H1 (cell line): ENCODE results near the gene SEC22C. TPM values are rescaled to one million over a fixed set of nuclear protein-coding genes. Genes with fewer than 3 reads are reported as not detected.

Experiments
- BRCA1 ChIP-seq: IDR thresholded peaks from 2 replicates; pipeline ENCODE4 v1.6.1; 2012; ENCODE audit warnings: low read depth, low read length, improper control_type of control experiment
- GTF2F1 ChIP-seq: IDR thresholded peaks from 2 replicates; pipeline ENCODE4 v1.6.1; 2012; ENCODE audit warnings: low read depth, low read length, improper control_type of control experiment, borderline replicate concordance
- HDAC6 ChIP-seq: IDR thresholded peaks from one replicate; pipeline ENCODE4 v1.7.1; 2012; ENCODE audit warnings: low read depth, mild to moderate bottlenecking, inconsistent platforms, low read length, moderate library complexity
- KDM4A ChIP-seq: IDR thresholded peaks from one replicate; pipeline ENCODE4 v1.7.1; 2012; ENCODE audit warnings: low read depth, mild to moderate bottlenecking, moderate library complexity, low read length, inconsistent platforms; ENCODE audit not compliant: severe bottlenecking
- NANOG ChIP-seq: IDR thresholded peaks from 2 replicates; pipeline ENCODE4 v1.6.1; 2011; ENCODE audit warnings: low read length, low read depth, mild to moderate bottlenecking, inconsistent platforms; ENCODE audit not compliant: insufficient read depth, poor library complexity, severe bottlenecking
- PHF8 ChIP-seq: fragments of 200-600 bp; sonication (generic); conservative IDR thresholded peaks from 2 replicates; pipeline ENCODE4 v1.7.1; 2012; ENCODE audit warnings: low read depth, mild to moderate bottlenecking, inconsistent platforms, low read length, moderate library complexity
- SIX5 ChIP-seq: IDR thresholded peaks from 2 replicates; pipeline ENCODE4 v1.6.1; 2011; ENCODE audit warnings: mild to moderate bottlenecking, low read depth, low read length
- YY1 ChIP-seq: IDR thresholded peaks from 2 replicates; pipeline ENCODE4 v1.6.1; 2011; ENCODE audit warnings: low read depth, mild to moderate bottlenecking, low read length
- polyA plus RNA-seq, 7 experiments: library from polyadenylated mRNA; depleted of rRNA in 3 of 7; stranded (reverse) in 5 of 7; unstranded in 2 of 7; fragments of >200 nt in 5 of 7; fragments of 200-250 nt in 2 of 7; gene quantifications; 1 replicate in 5 of 7; 2 replicates in 1 of 7; 4 replicates in 1 of 7; pipeline versions ENCODE4 v1.2.1 to v1.2.3, GENCODE V29; 2011 to 2013; ENCODE audit warnings: missing spikeins in 2 of 7, mixed read lengths in 2 of 7
- total RNA-seq: library from RNA; stranded (reverse); fragmentation: NEBNext Ultra II Directional; extraction: Animal tissue kit (Norgen Biotek cat#: 25700); gene quantifications from 2 replicates; pipeline ENCODE4 v1.2.1, GENCODE V29; 2021
- TF ChIP-seq, protein P1 (sequence below): fragments of 300-600 bp; sonication (generic); IDR thresholded peaks from 2 replicates; pipeline ENCODE4 v1.7.1; 2012; ENCODE audit warnings: low read length, moderate library complexity, mild to moderate bottlenecking, inconsistent platforms; ENCODE audit not compliant: insufficient replicate concordance
- TF ChIP-seq, protein P2 (sequence below): IDR thresholded peaks from 2 replicates; pipeline ENCODE4 v1.6.1; 2012; ENCODE audit warnings: inconsistent platforms

SEC22C gene
- total and polyA plus RNA-seq, 2 of the 8 experiments (the other 6 are each of a cell fraction or from before 2014, with no cell fraction given), result 23.4 to 38.3 TPM

DNA sequence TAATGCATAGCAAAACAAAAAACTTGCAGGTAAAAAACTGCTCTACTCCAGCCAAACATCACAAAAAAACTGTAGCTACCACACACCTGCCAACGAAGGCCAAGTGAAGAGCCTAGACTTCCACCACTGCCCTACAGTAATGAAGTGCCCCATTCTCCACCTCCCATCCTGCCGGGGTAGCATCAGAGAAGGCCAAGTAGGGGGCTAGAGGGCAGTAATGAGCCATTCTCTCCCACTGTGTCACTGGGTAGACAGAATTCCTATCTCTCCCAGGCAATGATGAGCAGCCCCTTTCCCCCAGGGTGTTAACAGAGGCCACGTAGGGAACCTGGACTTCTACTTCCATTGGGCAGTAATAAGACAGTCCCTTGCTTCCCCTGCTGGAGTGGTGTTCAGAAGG lies 9.5 kb downstream of the SEC22C start (continued):
- TF ChIP-seq, protein P1, sequence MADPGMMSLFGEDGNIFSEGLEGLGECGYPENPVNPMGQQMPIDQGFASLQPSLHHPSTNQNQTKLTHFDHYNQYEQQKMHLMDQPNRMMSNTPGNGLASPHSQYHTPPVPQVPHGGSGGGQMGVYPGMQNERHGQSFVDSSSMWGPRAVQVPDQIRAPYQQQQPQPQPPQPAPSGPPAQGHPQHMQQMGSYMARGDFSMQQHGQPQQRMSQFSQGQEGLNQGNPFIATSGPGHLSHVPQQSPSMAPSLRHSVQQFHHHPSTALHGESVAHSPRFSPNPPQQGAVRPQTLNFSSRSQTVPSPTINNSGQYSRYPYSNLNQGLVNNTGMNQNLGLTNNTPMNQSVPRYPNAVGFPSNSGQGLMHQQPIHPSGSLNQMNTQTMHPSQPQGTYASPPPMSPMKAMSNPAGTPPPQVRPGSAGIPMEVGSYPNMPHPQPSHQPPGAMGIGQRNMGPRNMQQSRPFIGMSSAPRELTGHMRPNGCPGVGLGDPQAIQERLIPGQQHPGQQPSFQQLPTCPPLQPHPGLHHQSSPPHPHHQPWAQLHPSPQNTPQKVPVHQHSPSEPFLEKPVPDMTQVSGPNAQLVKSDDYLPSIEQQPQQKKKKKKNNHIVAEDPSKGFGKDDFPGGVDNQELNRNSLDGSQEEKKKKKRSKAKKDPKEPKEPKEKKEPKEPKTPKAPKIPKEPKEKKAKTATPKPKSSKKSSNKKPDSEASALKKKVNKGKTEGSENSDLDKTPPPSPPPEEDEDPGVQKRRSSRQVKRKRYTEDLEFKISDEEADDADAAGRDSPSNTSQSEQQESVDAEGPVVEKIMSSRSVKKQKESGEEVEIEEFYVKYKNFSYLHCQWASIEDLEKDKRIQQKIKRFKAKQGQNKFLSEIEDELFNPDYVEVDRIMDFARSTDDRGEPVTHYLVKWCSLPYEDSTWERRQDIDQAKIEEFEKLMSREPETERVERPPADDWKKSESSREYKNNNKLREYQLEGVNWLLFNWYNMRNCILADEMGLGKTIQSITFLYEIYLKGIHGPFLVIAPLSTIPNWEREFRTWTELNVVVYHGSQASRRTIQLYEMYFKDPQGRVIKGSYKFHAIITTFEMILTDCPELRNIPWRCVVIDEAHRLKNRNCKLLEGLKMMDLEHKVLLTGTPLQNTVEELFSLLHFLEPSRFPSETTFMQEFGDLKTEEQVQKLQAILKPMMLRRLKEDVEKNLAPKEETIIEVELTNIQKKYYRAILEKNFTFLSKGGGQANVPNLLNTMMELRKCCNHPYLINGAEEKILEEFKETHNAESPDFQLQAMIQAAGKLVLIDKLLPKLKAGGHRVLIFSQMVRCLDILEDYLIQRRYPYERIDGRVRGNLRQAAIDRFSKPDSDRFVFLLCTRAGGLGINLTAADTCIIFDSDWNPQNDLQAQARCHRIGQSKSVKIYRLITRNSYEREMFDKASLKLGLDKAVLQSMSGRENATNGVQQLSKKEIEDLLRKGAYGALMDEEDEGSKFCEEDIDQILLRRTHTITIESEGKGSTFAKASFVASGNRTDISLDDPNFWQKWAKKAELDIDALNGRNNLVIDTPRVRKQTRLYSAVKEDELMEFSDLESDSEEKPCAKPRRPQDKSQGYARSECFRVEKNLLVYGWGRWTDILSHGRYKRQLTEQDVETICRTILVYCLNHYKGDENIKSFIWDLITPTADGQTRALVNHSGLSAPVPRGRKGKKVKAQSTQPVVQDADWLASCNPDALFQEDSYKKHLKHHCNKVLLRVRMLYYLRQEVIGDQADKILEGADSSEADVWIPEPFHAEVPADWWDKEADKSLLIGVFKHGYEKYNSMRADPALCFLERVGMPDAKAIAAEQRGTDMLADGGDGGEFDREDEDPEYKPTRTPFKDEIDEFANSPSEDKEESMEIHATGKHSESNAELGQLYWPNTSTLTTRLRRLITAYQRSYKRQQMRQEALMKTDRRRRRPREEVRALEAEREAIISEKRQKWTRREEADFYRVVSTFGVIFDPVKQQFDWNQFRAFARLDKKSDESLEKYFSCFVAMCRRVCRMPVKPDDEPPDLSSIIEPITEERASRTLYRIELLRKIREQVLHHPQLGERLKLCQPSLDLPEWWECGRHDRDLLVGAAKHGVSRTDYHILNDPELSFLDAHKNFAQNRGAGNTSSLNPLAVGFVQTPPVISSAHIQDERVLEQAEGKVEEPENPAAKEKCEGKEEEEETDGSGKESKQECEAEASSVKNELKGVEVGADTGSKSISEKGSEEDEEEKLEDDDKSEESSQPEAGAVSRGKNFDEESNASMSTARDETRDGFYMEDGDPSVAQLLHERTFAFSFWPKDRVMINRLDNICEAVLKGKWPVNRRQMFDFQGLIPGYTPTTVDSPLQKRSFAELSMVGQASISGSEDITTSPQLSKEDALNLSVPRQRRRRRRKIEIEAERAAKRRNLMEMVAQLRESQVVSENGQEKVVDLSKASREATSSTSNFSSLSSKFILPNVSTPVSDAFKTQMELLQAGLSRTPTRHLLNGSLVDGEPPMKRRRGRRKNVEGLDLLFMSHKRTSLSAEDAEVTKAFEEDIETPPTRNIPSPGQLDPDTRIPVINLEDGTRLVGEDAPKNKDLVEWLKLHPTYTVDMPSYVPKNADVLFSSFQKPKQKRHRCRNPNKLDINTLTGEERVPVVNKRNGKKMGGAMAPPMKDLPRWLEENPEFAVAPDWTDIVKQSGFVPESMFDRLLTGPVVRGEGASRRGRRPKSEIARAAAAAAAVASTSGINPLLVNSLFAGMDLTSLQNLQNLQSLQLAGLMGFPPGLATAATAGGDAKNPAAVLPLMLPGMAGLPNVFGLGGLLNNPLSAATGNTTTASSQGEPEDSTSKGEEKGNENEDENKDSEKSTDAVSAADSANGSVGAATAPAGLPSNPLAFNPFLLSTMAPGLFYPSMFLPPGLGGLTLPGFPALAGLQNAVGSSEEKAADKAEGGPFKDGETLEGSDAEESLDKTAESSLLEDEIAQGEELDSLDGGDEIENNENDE, result no peak
- no peak for TF ChIP-seq NANOG
- TF ChIP-seq HDAC6, result no peak
- TF ChIP-seq SIX5, result no peak
- TF ChIP-seq YY1, result 0 out of 2 replicates have a peak, but pooled peaks have one; percentile 9
- TF ChIP-seq GTF2F1, result no peak
- TF ChIP-seq BRCA1, result no peak
- TF ChIP-seq PHF8, result no peak
- TF ChIP-seq, protein P2, sequence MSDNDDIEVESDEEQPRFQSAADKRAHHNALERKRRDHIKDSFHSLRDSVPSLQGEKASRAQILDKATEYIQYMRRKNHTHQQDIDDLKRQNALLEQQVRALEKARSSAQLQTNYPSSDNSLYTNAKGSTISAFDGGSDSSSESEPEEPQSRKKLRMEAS, result no peak
- no peak for TF ChIP-seq KDM4A
